NCI-H524 treated with DMSO at 0.1 percent for 48 hours (cell line): Measurements from ENCODE around the gene ITIH5.

Experiments used
- DNase-seq: peaks from one replicate; lab custom pipeline; 2025; lab: John Stamatoyannopoulos, UW

The ITIH5 gene

GRCh38 chr10:7518693-7519092 lies 148.1 kb downstream of the ITIH5 start:
- no peak for DNase-seq

GRCh38 chr10:7515439-7515838 lies 151.3 kb downstream of the ITIH5 start:
- DNase-seq = no peak

- DNase-seq = no peak
Measured at GRCh38 chr10:7513936-7514335, 152.8 kb downstream of the ITIH5 start.

GRCh38 chr10:7513455-7513854 lies 153.3 kb downstream of the ITIH5 start:
- no peak for DNase-seq

- DNase-seq = no peak
Measured at GRCh38 chr10:7512487-7512886, 154.3 kb downstream of the ITIH5 start.

- DNase-seq = no peak
Measured at GRCh38 chr10:7511612-7512011, 155.2 kb downstream of the ITIH5 start.
